T-cell (primary cell): ENCODE results near the gene KCND2. TPM values are rescaled to one million over a fixed set of nuclear protein-coding genes. Genes with fewer than 3 reads are reported as not detected.

Source experiments
- ATAC-seq, 4 experiments: fragments of 200-7000 bp in 3 of 4; fragments of 150-1000 bp in 1 of 4; cut with Tn5 transposase; replicated peaks in 1 of 4; 1 replicate in 3 of 4; 2 replicates in 1 of 4; pipeline ENCODE4 v1.10.0; 2021; ENCODE audit warnings: moderate library complexity in 3 of 4, mild to moderate bottlenecking in 2 of 4, moderate number of reproducible peaks in 1 of 4
- CTCF ChIA-PET, 2 donors: fragments of 300-600 bp; sonication (Branson Sonifier 250); formaldehyde crosslinking; loops; one replicate each; lab custom pipeline; 2022; ENCODE audit warnings: antibody characterized with exemption in 2 of 2; lab: Charles Lee
- POLR2A ChIA-PET, 2 donors: fragments of 300-600 bp; sonication (Branson Sonifier 250); formaldehyde crosslinking; loops; one replicate each; lab custom pipeline; 2022; ENCODE audit warnings: antibody characterized with exemption in 2 of 2; lab: Charles Lee
- DNase-seq, 35 experiments: peaks; one replicate each; pipeline versions ENCODE4 v3.0.0 to v3.0.0-alpha.2; 2013 to 2023
- H3K27ac ChIP-seq: one replicate; pipeline ENCODE4 v1.5.1; 2013; ENCODE audit warnings: low read length
- H3K27me3 ChIP-seq, 2 experiments: replicated peaks in 1 of 2; 1 replicate in 1 of 2; 2 replicates in 1 of 2; pipeline versions ENCODE4 v1.6.1 to v1.7.0; 2013; ENCODE audit warnings: low read length in 1 of 2, mixed read lengths in 1 of 2; ENCODE audit not compliant: control insufficient read depth in 2 of 2, insufficient read depth in 2 of 2; ENCODE audit errors: extremely low read depth in 1 of 2
- H3K36me3 ChIP-seq, 2 donors: 1 replicate in 1 of 2; 2 replicates in 1 of 2; pipeline versions ENCODE4 v1.6.1 to v1.7.0; 2013; ENCODE audit warnings: low read length in 1 of 2; ENCODE audit not compliant: control insufficient read depth in 2 of 2, insufficient read depth in 1 of 2; ENCODE audit errors: extremely low read depth in 1 of 2
- H3K4me1 ChIP-seq, 2 experiments: 1 replicate in 1 of 2; 2 replicates in 1 of 2; pipeline versions ENCODE4 v1.6.1 to v1.7.0; 2013; ENCODE audit warnings: low read length in 2 of 2, mixed read lengths in 1 of 2; ENCODE audit not compliant: insufficient read depth in 2 of 2, control insufficient read depth in 1 of 2; ENCODE audit errors: extremely low read depth in 1 of 2
- H3K4me3 ChIP-seq, 2 donors: 1 replicate in 1 of 2; 2 replicates in 1 of 2; pipeline versions ENCODE4 v1.5.1 to v1.7.0; 2013; ENCODE audit warnings: mild to moderate bottlenecking in 2 of 2, low read length in 1 of 2, moderate library complexity in 1 of 2; ENCODE audit not compliant: control insufficient read depth in 1 of 2; ENCODE audit errors: extremely low read depth in 1 of 2
- H3K9me3 ChIP-seq: 2 replicates; pipeline ENCODE4 v1.7.0; 2013
- H3K27ac Mint-ChIP-seq, 2 donors: one replicate each; pipeline ENCODE4 v1.8.0; 2020 to 2021; ENCODE audit warnings: mild to moderate bottlenecking in 2 of 2, mixed read lengths in 2 of 2
- H3K27me3 Mint-ChIP-seq, 2 donors: one replicate each; pipeline ENCODE4 v1.8.0; 2021 to 2022; ENCODE audit warnings: mixed read lengths in 2 of 2
- H3K36me3 Mint-ChIP-seq: one replicate; pipeline ENCODE4 v1.8.0; 2021; ENCODE audit warnings: mixed read lengths
- H3K4me1 Mint-ChIP-seq, 3 donors: one replicate each; pipeline ENCODE4 v1.8.0; 2020 to 2022; ENCODE audit warnings: mixed read lengths in 3 of 3, mild to moderate bottlenecking in 1 of 3
- H3K4me3 Mint-ChIP-seq, 3 donors: one replicate each; pipeline ENCODE4 v1.8.0; 2020 to 2022; ENCODE audit warnings: mild to moderate bottlenecking in 3 of 3, mixed read lengths in 3 of 3, moderate library complexity in 3 of 3
- H3K9me3 Mint-ChIP-seq, 3 donors: one replicate each; pipeline ENCODE4 v1.8.0; 2020 to 2022; ENCODE audit warnings: mixed read lengths in 3 of 3
- WGBS: methylation state at CpG from one replicate; pipeline ENCODE4 v1.1.5; 2013; ENCODE audit warnings: missing lambda C conversion rate; ENCODE audit not compliant: insufficient coverage; 5-methylcytosine and 5-hydroxymethylcytosine counted together
- total RNA-seq, 35 experiments: library from RNA in 6 of 35; stranded (reverse) in 6 of 35; fragments of 120-200 nt in 1 of 35; gene quantifications; one replicate each; pipeline versions ENCODE4 v1.2.1 to v1.2.4 and lab custom pipeline; 2013 to 2026

The KCND2 gene
- total RNA-seq, 5 donors from 2014 or later (not counting 1 experiment from before 2014, with no cell fraction given) = not detected

- Mint-ChIP-seq H3K27me3 (peaks cover 2 to 12% of the 10 kb centered on the region in 2 donors), H3K36me3 (no peaks in the 10 kb centered on the region), H3K4me3 (no peak overlapping the region), H3K4me1 (no peaks in the 10 kb centered on the region), H3K27ac (no peak overlapping the region), H3K9me3 (no peaks in the 10 kb centered on the region)
- no peaks in the 10 kb centered on the region for H3K9me3 ChIP-seq
- POLR2A ChIA-PET = no interaction called here
- WGBS = 41% methylated on average over 9 of the region's 13 CpGs
- ATAC-seq = peak in 3 of 4 experiments; percentile 42 to 69 (median 50)
- no peak overlapping the region for H3K27ac ChIP-seq
- no peaks in the 10 kb centered on the region for H3K36me3 ChIP-seq
- no peak overlapping the region for H3K4me3 ChIP-seq
- no peaks in the 10 kb centered on the region for H3K4me1 ChIP-seq
- CTCF ChIA-PET = interaction anchor here (0.6 to 2.2 kb wide), 12 partner anchors 9 to 316 kb away, joined by 3 to 10 read pairs (median 3); no protein-coding TSS in a partner anchor
- peak in 33 of 35 experiments; percentile 4 to 65 (median 30) for DNase-seq
- H3K27me3 ChIP-seq = no peaks in the 10 kb centered on the region
Observed at GRCh38 chr7:120792091-120792860, 519.3 kb downstream of the KCND2 start.

- 94% methylated on average over 2 of the region's 2 CpGs for WGBS
- no peaks in the 10 kb centered on the region for H3K4me1 Mint-ChIP-seq
- Histone ChIP-seq H3K27ac (no peak overlapping the region), H3K36me3 (no peaks in the 10 kb centered on the region), H3K9me3 (no peaks in the 10 kb centered on the region), H3K4me3 (no peak overlapping the region), H3K27me3 (no peaks in the 10 kb centered on the region), H3K4me1 (no peaks in the 10 kb centered on the region)
- POLR2A ChIA-PET = no interaction called here
- ATAC-seq (no peak), DNase-seq (no peak)
- no peak overlapping the region for H3K4me3 Mint-ChIP-seq
- H3K9me3 Mint-ChIP-seq = no peaks in the 10 kb centered on the region
- H3K36me3 Mint-ChIP-seq = no peaks in the 10 kb centered on the region
- H3K27me3 Mint-ChIP-seq = peaks cover 2 to 12% of the 10 kb centered on the region in 2 donors
- CTCF ChIA-PET = interaction anchor here (0.6 to 2.2 kb wide), 6 partner anchors 8 to 316 kb away, joined by 3 to 10 read pairs (median 6); no protein-coding TSS in a partner anchor
- no peak overlapping the region for H3K27ac Mint-ChIP-seq
Observed at GRCh38 chr7:120792861-120793130, 519.8 kb downstream of the KCND2 start.

- no peaks in the 10 kb centered on the region for H3K4me1 ChIP-seq
- CTCF ChIA-PET = interaction anchor here (1.0 to 2.2 kb wide), 3 partner anchors 7 to 315 kb away, joined by 3 to 10 read pairs (median 5); no protein-coding TSS in a partner anchor
- POLR2A ChIA-PET = no interaction called here
- H3K4me3 ChIP-seq = no peak overlapping the region
- 83% methylated on average over 1 of the region's 3 CpGs for WGBS
- no peak overlapping the region for H3K27ac Mint-ChIP-seq
- H3K36me3 ChIP-seq = no peaks in the 10 kb centered on the region
- H3K27ac ChIP-seq = no peak overlapping the region
- no peaks in the 10 kb centered on the region for H3K4me1 Mint-ChIP-seq
- no peaks in the 10 kb centered on the region for H3K9me3 Mint-ChIP-seq
- ATAC-seq (no peak), DNase-seq (no peak)
- no peaks in the 10 kb centered on the region for H3K9me3 ChIP-seq
- H3K27me3 ChIP-seq = no peaks in the 10 kb centered on the region
- no peak overlapping the region for H3K4me3 Mint-ChIP-seq
- peaks cover 2 to 12% of the 10 kb centered on the region in 2 donors for H3K27me3 Mint-ChIP-seq
- no peaks in the 10 kb centered on the region for H3K36me3 Mint-ChIP-seq
Observed at GRCh38 chr7:120793213-120793936, 520.4 kb downstream of the KCND2 start.

GRCh38 chr7:120794106-120794729 is 521.2 kb downstream of the KCND2 start:
- no peak overlapping the region for H3K27ac ChIP-seq
- no peak overlapping the region for H3K27ac Mint-ChIP-seq
- H3K36me3 ChIP-seq = no peaks in the 10 kb centered on the region
- H3K4me1 ChIP-seq = no peaks in the 10 kb centered on the region
- POLR2A ChIA-PET = no interaction called here
- DNase-seq (no peak), ATAC-seq (no peak)
- no peaks in the 10 kb centered on the region for H3K9me3 ChIP-seq
- H3K36me3 Mint-ChIP-seq = no peaks in the 10 kb centered on the region
- H3K27me3 ChIP-seq = no peaks in the 10 kb centered on the region
- no peak overlapping the region for H3K4me3 ChIP-seq
- H3K4me1 Mint-ChIP-seq = no peaks in the 10 kb centered on the region
- WGBS = 100% methylated on average over 2 of the region's 4 CpGs
- H3K9me3 Mint-ChIP-seq = no peaks in the 10 kb centered on the region
- CTCF ChIA-PET = interaction anchor here (0.6 to 1.7 kb wide), 3 partner anchors 8 to 153 kb away, joined by 3 to 7 read pairs (median 3); no protein-coding TSS in a partner anchor
- peaks cover 4 to 7% of the 10 kb centered on the region in 2 donors for H3K27me3 Mint-ChIP-seq
- H3K4me3 Mint-ChIP-seq = no peak overlapping the region

GRCh38 chr7:120797026-120797645 is 524.2 kb downstream of the KCND2 start:
- Mint-ChIP-seq H3K9me3 (no peaks in the 10 kb centered on the region), H3K27ac (no peak overlapping the region), H3K36me3 (no peaks in the 10 kb centered on the region), H3K4me1 (no peaks in the 10 kb centered on the region), H3K4me3 (no peak overlapping the region), H3K27me3 (peaks cover 5 to 14% of the 10 kb centered on the region in 2 donors)
- Histone ChIP-seq H3K27ac (no peak overlapping the region), H3K4me3 (no peak overlapping the region), H3K9me3 (no peaks in the 10 kb centered on the region), H3K4me1 (no peaks in the 10 kb centered on the region), H3K27me3 (peaks cover 0 to 2% of the 10 kb centered on the region in 2 experiments), H3K36me3 (no peaks in the 10 kb centered on the region)
- ChIA-PET CTCF (interaction anchor here in 1 of 2 donors (1.8 kb wide), 1 partner anchor 10 kb away, joined by 4 read pairs; no protein-coding TSS in a partner anchor), POLR2A (no interaction called here)
- WGBS = 82% methylated on average over 2 of the region's 7 CpGs
- no peak for DNase-seq
- no peak for ATAC-seq

DNA sequence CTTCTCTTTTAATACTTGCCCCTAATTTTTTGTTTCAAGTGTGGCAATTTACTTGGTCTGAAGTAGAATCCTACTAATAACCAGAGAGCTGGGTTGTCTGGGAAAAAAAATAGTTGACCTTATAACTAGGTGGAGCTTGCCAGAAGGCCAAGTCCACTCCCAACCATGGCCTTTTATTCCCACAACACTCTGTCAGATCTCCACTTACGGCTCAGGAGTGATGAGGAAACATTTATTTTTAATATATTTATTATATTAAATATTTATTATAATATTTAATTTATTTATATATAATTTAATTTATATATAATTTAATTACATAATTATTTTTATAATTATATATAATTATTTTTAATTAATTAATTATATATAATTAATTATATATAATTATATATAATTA is 526.2 kb downstream of the KCND2 start:
- DNase-seq (no peak), ATAC-seq (no peak)
- ChIA-PET POLR2A (no interaction called here), CTCF (no interaction called here)
- no peaks in the 10 kb centered on the region for H3K9me3 ChIP-seq
- peaks cover 0 to 2% of the 10 kb centered on the region in 2 experiments for H3K27me3 ChIP-seq
- no peaks in the 10 kb centered on the region for H3K36me3 ChIP-seq
- no peak overlapping the region for H3K27ac Mint-ChIP-seq
- no peaks in the 10 kb centered on the region for H3K36me3 Mint-ChIP-seq
- no peak overlapping the region for H3K27ac ChIP-seq
- WGBS = no CpG with 5 or more reads among the region's 1 CpG
- no peak overlapping the region for H3K4me3 ChIP-seq
- peaks cover 8 to 14% of the 10 kb centered on the region in 2 donors for H3K27me3 Mint-ChIP-seq
- H3K4me1 ChIP-seq = no peaks in the 10 kb centered on the region
- H3K4me1 Mint-ChIP-seq = no peaks in the 10 kb centered on the region
- no peaks in the 10 kb centered on the region for H3K9me3 Mint-ChIP-seq
- no peak overlapping the region for H3K4me3 Mint-ChIP-seq
